ENCODE results near the gene FFAR3.
"Not testable (repeated sequence)": the region's sequence is repeated elsewhere in the genome, so short reads cannot be mapped to it uniquely, and the experiment has no call there.

DNA sequence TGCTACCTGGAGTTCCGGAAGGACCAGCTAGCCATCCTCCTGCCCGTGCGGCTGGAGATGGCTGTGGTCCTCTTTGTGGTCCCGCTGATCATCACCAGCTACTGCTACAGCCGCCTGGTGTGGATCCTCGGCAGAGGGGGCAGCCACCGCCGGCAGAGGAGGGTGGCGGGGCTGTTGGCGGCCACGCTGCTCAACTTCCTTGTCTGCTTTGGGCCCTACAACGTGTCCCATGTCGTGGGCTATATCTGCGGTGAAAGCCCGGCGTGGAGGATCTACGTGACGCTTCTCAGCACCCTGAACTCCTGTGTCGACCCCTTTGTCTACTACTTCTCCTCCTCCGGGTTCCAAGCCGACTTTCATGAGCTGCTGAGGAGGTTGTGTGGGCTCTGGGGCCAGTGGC lies 1.1 kb downstream of the FFAR3 start:
- TF ChIP-seq, protein P1, sequence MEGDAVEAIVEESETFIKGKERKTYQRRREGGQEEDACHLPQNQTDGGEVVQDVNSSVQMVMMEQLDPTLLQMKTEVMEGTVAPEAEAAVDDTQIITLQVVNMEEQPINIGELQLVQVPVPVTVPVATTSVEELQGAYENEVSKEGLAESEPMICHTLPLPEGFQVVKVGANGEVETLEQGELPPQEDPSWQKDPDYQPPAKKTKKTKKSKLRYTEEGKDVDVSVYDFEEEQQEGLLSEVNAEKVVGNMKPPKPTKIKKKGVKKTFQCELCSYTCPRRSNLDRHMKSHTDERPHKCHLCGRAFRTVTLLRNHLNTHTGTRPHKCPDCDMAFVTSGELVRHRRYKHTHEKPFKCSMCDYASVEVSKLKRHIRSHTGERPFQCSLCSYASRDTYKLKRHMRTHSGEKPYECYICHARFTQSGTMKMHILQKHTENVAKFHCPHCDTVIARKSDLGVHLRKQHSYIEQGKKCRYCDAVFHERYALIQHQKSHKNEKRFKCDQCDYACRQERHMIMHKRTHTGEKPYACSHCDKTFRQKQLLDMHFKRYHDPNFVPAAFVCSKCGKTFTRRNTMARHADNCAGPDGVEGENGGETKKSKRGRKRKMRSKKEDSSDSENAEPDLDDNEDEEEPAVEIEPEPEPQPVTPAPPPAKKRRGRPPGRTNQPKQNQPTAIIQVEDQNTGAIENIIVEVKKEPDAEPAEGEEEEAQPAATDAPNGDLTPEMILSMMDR (IDR thresholded peaks at IDR 0.05): not testable (repeated sequence)
- not testable (repeated sequence) for TF ChIP-seq POLR2A, POLR2AphosphoS5 (IDR thresholded peaks at IDR 0.05)
